H1 (cell line): ENCODE results near the gene TNRC6A. TPM values are rescaled to one million over a fixed set of nuclear protein-coding genes. Genes with fewer than 3 reads are reported as not detected.

Experiments used
- CTCF ChIA-PET: fragments of 300-600 bp; sonication (Branson Sonifier 250); formaldehyde crosslinking; loops from one replicate; lab custom pipeline; 2021; ENCODE audit not compliant: partially characterized antibody; lab: Charles Lee
- POLR2A ChIA-PET: fragments of 300-600 bp; sonication (Branson Sonifier 250); formaldehyde crosslinking; loops from one replicate; lab custom pipeline; 2021; ENCODE audit warnings: inconsistent platforms; ENCODE audit not compliant: partially characterized antibody; lab: Charles Lee
- DNase-seq, 2 experiments: peaks; one replicate each; pipeline versions ENCODE4 v3.0.0 to v3.0.0-alpha.2; 2010 to 2022; ENCODE audit warnings: low spot score in 2 of 2, low read depth in 1 of 2, mixed read lengths in 1 of 2
- FAIRE-seq: peaks from 2 replicates; lab custom pipeline; 2011; peaks lifted over from hg19 to GRCh38; lab: Jason Lieb, UNC
- H2AFZ ChIP-seq: 2 replicates; pipeline ENCODE4 v1.8.1; 2012; ENCODE audit warnings: low read length, inconsistent platforms
- H2AK5ac ChIP-seq: 2 replicates; pipeline ENCODE4 v1.6.1; 2013; ENCODE audit warnings: low read depth, low read length
- H2BK120ac ChIP-seq: replicated peaks from 2 replicates; pipeline ENCODE3; 2013; ENCODE audit warnings: low read depth, low read length, inconsistent platforms
- H2BK12ac ChIP-seq: 2 replicates; pipeline ENCODE4 v1.6.1; 2013; ENCODE audit warnings: low read depth, low read length
- H2BK15ac ChIP-seq: 2 replicates; pipeline ENCODE4 v1.6.1; 2013; ENCODE audit warnings: low read length
- H2BK20ac ChIP-seq: 2 replicates; pipeline ENCODE4 v1.6.1; 2013; ENCODE audit warnings: low read length
- H2BK5ac ChIP-seq: 2 replicates; pipeline ENCODE4 v1.6.1; 2013; ENCODE audit warnings: low read depth, low read length
- H3K14ac ChIP-seq: 2 replicates; pipeline ENCODE4 v1.6.1; 2013; ENCODE audit warnings: inconsistent platforms; ENCODE audit not compliant: insufficient read length
- H3K18ac ChIP-seq: 2 replicates; pipeline ENCODE4 v1.6.1; 2013; ENCODE audit warnings: low read length; ENCODE audit errors: extremely low read depth
- H3K23ac ChIP-seq: 2 replicates; pipeline ENCODE4 v1.6.1; 2013; ENCODE audit warnings: inconsistent platforms; ENCODE audit not compliant: insufficient read length
- H3K23me2 ChIP-seq: 2 replicates; pipeline ENCODE4 v1.6.1; 2013; ENCODE audit warnings: low read depth, low read length
- H3K27ac ChIP-seq: 2 replicates; pipeline ENCODE4 v1.6.1; 2011; ENCODE audit warnings: low read depth, low read length, inconsistent platforms
- H3K27me3 ChIP-seq, 4 experiments: replicated peaks in 1 of 4; 1 replicate in 1 of 4; 2 replicates in 3 of 4; pipeline versions ENCODE4 v1.6.1 to v1.8.1; 2011 to 2013; ENCODE audit warnings: low read length in 3 of 4, mild to moderate bottlenecking in 3 of 4, inconsistent platforms in 2 of 4, mixed read lengths in 2 of 4, moderate library complexity in 1 of 4; ENCODE audit not compliant: control insufficient read depth in 3 of 4, insufficient read depth in 3 of 4; ENCODE audit errors: extremely low read depth in 1 of 4
- H3K36me3 ChIP-seq, 4 experiments: 2 replicates each; pipeline versions ENCODE4 v1.6.1 to v1.8.1; 2011 to 2013; ENCODE audit warnings: mild to moderate bottlenecking in 4 of 4, low read length in 3 of 4, moderate library complexity in 2 of 4, control low read depth in 1 of 4, inconsistent platforms in 1 of 4; ENCODE audit not compliant: insufficient read depth in 4 of 4, control insufficient read depth in 2 of 4
- H3K4ac ChIP-seq: replicated peaks from 2 replicates; pipeline ENCODE3; 2013; ENCODE audit warnings: low read length, low read depth, mixed read lengths, inconsistent platforms; ENCODE audit not compliant: insufficient read length
- H3K4me1 ChIP-seq, 4 experiments: replicated peaks in 1 of 4; 1 replicate in 1 of 4; 2 replicates in 3 of 4; pipeline versions ENCODE4 v1.6.1 to v1.8.1; 2011 to 2013; ENCODE audit warnings: low read length in 3 of 4, inconsistent platforms in 2 of 4, mixed read lengths in 1 of 4; ENCODE audit not compliant: insufficient read depth in 4 of 4, control insufficient read depth in 3 of 4
- H3K4me2 ChIP-seq, 2 experiments: 2 replicates each; pipeline versions ENCODE4 v1.6.1 to v1.8.1; 2011 to 2013; ENCODE audit warnings: low read depth in 2 of 2, low read length in 2 of 2, control low read depth in 1 of 2, inconsistent platforms in 1 of 2, mild to moderate bottlenecking in 1 of 2; ENCODE audit not compliant: insufficient read depth in 1 of 2
- H3K4me3 ChIP-seq, 4 experiments: fragments of 200-600, 300-600 bp in 1 of 4; sonication (generic), shearing (Covaris generic), sonication (Bioruptor Twin) in 1 of 4; 2 replicates each; pipeline versions ENCODE4 v1.5.1 to v1.8.1; 2011 to 2016; ENCODE audit warnings: low read length in 4 of 4, low read depth in 3 of 4, control low read depth in 2 of 4, inconsistent platforms in 2 of 4, mild to moderate bottlenecking in 2 of 4, mixed read lengths in 1 of 4, moderate library complexity in 1 of 4; ENCODE audit not compliant: insufficient read depth in 2 of 4; ENCODE audit errors: extremely low read depth in 1 of 4
- H3K56ac ChIP-seq: replicated peaks from 2 replicates; pipeline ENCODE3; 2013; ENCODE audit warnings: low read depth, mild to moderate bottlenecking, mixed read lengths, low read length, inconsistent platforms; ENCODE audit not compliant: insufficient read length
- H3K79me1 ChIP-seq: 2 replicates; pipeline ENCODE4 v1.6.1; 2013; ENCODE audit warnings: low read depth, low read length, control low read depth
- H3K79me2 ChIP-seq, 2 experiments: 2 replicates each; pipeline versions ENCODE4 v1.6.1 to v1.8.1; 2012 to 2013; ENCODE audit warnings: low read length in 2 of 2, mild to moderate bottlenecking in 2 of 2, inconsistent platforms in 1 of 2; ENCODE audit not compliant: insufficient read depth in 2 of 2, control insufficient read depth in 1 of 2
- H3K9ac ChIP-seq, 4 experiments: replicated peaks in 1 of 4; 1 replicate in 1 of 4; 2 replicates in 3 of 4; pipeline versions ENCODE4 v1.6.1 to v1.8.1; 2011 to 2013; ENCODE audit warnings: low read depth in 3 of 4, low read length in 3 of 4, control low read depth in 2 of 4, mild to moderate bottlenecking in 2 of 4, moderate library complexity in 2 of 4, inconsistent platforms in 1 of 4; ENCODE audit errors: extremely low read depth in 1 of 4
- H3K9me3 ChIP-seq, 2 experiments: 2 replicates each; pipeline versions ENCODE4 v1.6.1 to v1.8.1; 2012 to 2013; ENCODE audit warnings: mild to moderate bottlenecking in 2 of 2, moderate library complexity in 2 of 2, control low read depth in 1 of 2, inconsistent platforms in 1 of 2, low read depth in 1 of 2, low read length in 1 of 2, mixed read lengths in 1 of 2; ENCODE audit not compliant: insufficient read depth in 2 of 2
- H4K20me1 ChIP-seq, 2 experiments: replicated peaks in 1 of 2; 2 replicates each; pipeline versions ENCODE3 to v1.8.1; 2011 to 2013; ENCODE audit warnings: inconsistent platforms in 2 of 2, low read length in 2 of 2, mild to moderate bottlenecking in 1 of 2; ENCODE audit not compliant: insufficient read depth in 2 of 2, control insufficient read depth in 1 of 2
- H4K5ac ChIP-seq: 2 replicates; pipeline ENCODE4 v1.6.1; 2013; ENCODE audit warnings: low read length, low read depth, mixed read lengths, inconsistent platforms; ENCODE audit not compliant: insufficient read length
- H4K8ac ChIP-seq: 2 replicates; pipeline ENCODE4 v1.8.0; 2013; ENCODE audit warnings: mild to moderate bottlenecking, moderate library complexity, low read length, inconsistent platforms; ENCODE audit not compliant: insufficient read depth; ENCODE audit errors: extremely low read depth
- H4K91ac ChIP-seq: replicated peaks from 2 replicates; pipeline ENCODE3; 2013; ENCODE audit warnings: low read length, mixed read lengths, inconsistent platforms; ENCODE audit not compliant: insufficient read length
- EP300 ChIP-seq, 2 experiments: IDR thresholded peaks; 1 replicate in 1 of 2; 2 replicates in 1 of 2; pipeline ENCODE4 v1.6.1; 2011 to 2012; ENCODE audit warnings: low read depth in 2 of 2, low read length in 2 of 2, mild to moderate bottlenecking in 2 of 2, borderline replicate concordance in 1 of 2, inconsistent platforms in 1 of 2, moderate library complexity in 1 of 2
- MAFK ChIP-seq: IDR thresholded peaks from 2 replicates; pipeline ENCODE4 v1.6.1; 2012; ENCODE audit warnings: low read depth, mild to moderate bottlenecking, improper control_type of control experiment, low read length
- YY1 ChIP-seq: IDR thresholded peaks from 2 replicates; pipeline ENCODE4 v1.6.1; 2011; ENCODE audit warnings: low read depth, mild to moderate bottlenecking, low read length
- WGBS, 2 experiments: shearing (Covaris generic) in 1 of 2; methylation state at CpG; one replicate each; pipeline versions ENCODE4 v1.1.6 to v1.1.7; 2013 to 2015; ENCODE audit warnings: low lambda C conversion rate in 2 of 2, mixed read lengths in 2 of 2, inconsistent platforms in 1 of 2, low coverage in 1 of 2, missing lambda C conversion rate in 1 of 2; ENCODE audit not compliant: insufficient replicate concordance in 2 of 2, insufficient coverage in 1 of 2, insufficient read length in 1 of 2; ENCODE audit errors: extremely low coverage in 1 of 2, missing lambda C conversion rate in 1 of 2; 5-methylcytosine and 5-hydroxymethylcytosine counted together
- polyA plus RNA-seq, 7 experiments: library from polyadenylated mRNA; depleted of rRNA in 3 of 7; stranded (reverse) in 5 of 7; unstranded in 2 of 7; fragments of >200 nt in 5 of 7; fragments of 200-250 nt in 2 of 7; gene quantifications; 1 replicate in 5 of 7; 2 replicates in 1 of 7; 4 replicates in 1 of 7; pipeline versions ENCODE4 v1.2.1 to v1.2.3, GENCODE V29; 2011 to 2013; ENCODE audit warnings: missing spikeins in 2 of 7, mixed read lengths in 2 of 7
- total RNA-seq: library from RNA; stranded (reverse); fragmentation: NEBNext Ultra II Directional; extraction: Animal tissue kit (Norgen Biotek cat#: 25700); gene quantifications from 2 replicates; pipeline ENCODE4 v1.2.1, GENCODE V29; 2021

TNRC6A gene
- total and polyA plus RNA-seq, 2 of the 8 experiments (the other 6 are each of a cell fraction or from before 2014, with no cell fraction given) = 67.6 to 103 TPM

DNA sequence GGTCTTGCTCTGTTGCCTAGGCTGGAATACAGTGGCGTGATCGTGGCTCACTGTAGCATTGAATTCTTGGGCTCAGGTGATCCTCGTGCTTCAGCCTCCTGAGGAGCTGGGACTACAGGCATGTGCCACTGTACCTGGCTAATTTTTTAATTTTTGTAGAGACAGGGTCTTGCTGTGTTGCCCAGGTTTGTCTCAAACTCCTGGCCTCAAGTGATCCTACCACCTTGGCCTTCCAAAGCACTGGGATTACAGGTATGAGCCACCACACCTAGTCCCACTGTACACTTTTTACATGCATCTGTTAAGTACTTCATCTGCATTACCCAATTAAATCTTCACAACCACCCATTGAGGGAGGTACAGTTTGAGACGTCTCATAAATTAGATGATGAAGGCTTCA, 12.4 kb downstream of the TNRC6A start:
- ChIA-PET CTCF (interaction anchor here (0.6 kb wide), 1 partner anchor 35 kb away, joined by 3 read pairs; no protein-coding TSS in a partner anchor), POLR2A (interaction anchor here (0.9 to 3.8 kb wide), 3 partner anchors 11 to 117 kb away, joined by 3 to 25 read pairs (median 9); partner anchors contain the start of gene TNRC6A)
- Histone ChIP-seq H3K4me2 (peak overlapping the region in 1 of 2 experiments; percentile 20; a peak in 1 of 4 replicates), H3K4me3 (no peak overlapping the region), H2AFZ (no peak overlapping the region), H3K18ac (no peak overlapping the region), H4K5ac (no peak overlapping the region), H3K79me2 (peaks cover 79 to 100% of the 10 kb centered on the region in 2 experiments), H3K14ac (no peak overlapping the region), H2BK20ac (no peak overlapping the region), H3K23ac (no peak overlapping the region), H4K20me1 (peaks cover 41 to 48% of the 10 kb centered on the region in 2 experiments), H2BK15ac (no peak overlapping the region), H3K4ac (no peak overlapping the region), H4K8ac (no peak overlapping the region), H3K4me1 (peaks cover 0 to 38% (median 16%) of the 10 kb centered on the region in 4 experiments; a peak in 6 of 7 replicates), H3K36me3 (peaks cover 0 to 11% (median 0%) of the 10 kb centered on the region in 4 experiments; a peak in 3 of 8 replicates), H3K27me3 (no peaks in the 10 kb centered on the region), H2BK12ac (no peak overlapping the region), H2BK120ac (no peak overlapping the region), H2BK5ac (no peak overlapping the region), H2AK5ac (no peak overlapping the region), H3K79me1 (no peaks in the 10 kb centered on the region; the same call in 1 of the 2 replicates), H4K91ac (no peak overlapping the region), H3K9ac (no peak overlapping the region), H3K56ac (no peak overlapping the region), H3K23me2 (no peaks in the 10 kb centered on the region; the same call in 1 of the 2 replicates)
- 88% methylated on average over 4 of the region's 4 CpGs; no CpG with 5 or more reads in 1 of the 2 experiments for WGBS, 2 experiments
- DNase-seq (no peak), FAIRE-seq (no peak)
- TF ChIP-seq MAFK (no peak), YY1 (no peak), EP300 (IDR thresholded peaks at IDR 0.05; ENCODE audit: borderline replicate concordance in 1 of 2, low read depth in 2 of 2, low read length in 2 of 2) (no peak)
- TF ChIP-seq, all 59 proteins: peak for 0
- Histone ChIP-seq H3K27ac (no peak overlapping the region), H3K9me3 (no peaks in the 10 kb centered on the region)
